ENCODE data around the gene THSD7A. TPM values are rescaled to one million over a fixed set of nuclear protein-coding genes. Genes with fewer than 3 reads are reported as not detected.

Gene THSD7A
- total and polyA plus RNA-seq, 10 of the 15 experiments (the other 5 are each of a cell fraction or from before 2014, with no cell fraction given): 0.03 to 0.09 (median 0.03) TPM; not detected in 7

GRCh38 chr7:11757153-11757552 is 74.8 kb downstream of the THSD7A start:
- no peaks in the 10 kb centered on the region for H4K20me1 ChIP-seq (ENCODE audit: control insufficient read depth, insufficient read depth)
- no peak overlapping the region for H3K27ac ChIP-seq (ENCODE audit: control insufficient read depth, insufficient read depth)
- intact Hi-C loops (cut with micrococcal nuclease; ENCODE audit: unreplicated experiment) (no loop called here), in situ Hi-C loops (cut with MboI) (no loop called here)
- no TSS peak for BruUV-seq (replicated peaks)
- ATAC-seq: no peak
- ChIA-PET POLR2A (no interaction called here), CTCF (no interaction called here), RAD21 (ENCODE audit: unreplicated experiment) (no interaction called here), SMC1A (ENCODE audit: uncharacterized antibody, unreplicated experiment) (no interaction called here)
- no peaks in the 10 kb centered on the region for H3K4me1 ChIP-seq (ENCODE audit: control insufficient read depth, insufficient read depth, low read length)
- H3K79me2 ChIP-seq (ENCODE audit: control insufficient read depth, insufficient read depth, low read length): no peaks in the 10 kb centered on the region
- no peaks in the 10 kb centered on the region for H3K36me3 ChIP-seq (ENCODE audit: control insufficient read depth in 2 of 2, insufficient read depth in 2 of 2, low read length in 1 of 2)
- H3K9ac ChIP-seq (ENCODE audit: control insufficient read depth, insufficient read depth, low read length): no peak overlapping the region
- no peaks in the 10 kb centered on the region for H3K27me3 ChIP-seq (replicated peaks in 1 of 2; ENCODE audit: control insufficient read depth in 2 of 2, insufficient read depth in 2 of 2, low read length in 1 of 2)
- 44% methylated on average over 1 of the region's 1 CpG for WGBS (ENCODE audit: insufficient coverage, insufficient replicate concordance, low lambda C conversion rate, missing lambda C conversion rate)
- no peak overlapping the region for H3K4me3 ChIP-seq
- no peak for FAIRE-seq
- no peak overlapping the region for H3K4me2 ChIP-seq (ENCODE audit: control insufficient read depth, insufficient read depth)
- DNase-seq (ENCODE audit: low read depth, low spot score): no peak
- H3K9me3 ChIP-seq (replicated peaks; ENCODE audit: control insufficient read depth, insufficient read depth, low read length): no peaks in the 10 kb centered on the region
- TF ChIP-seq CHD2 (IDR thresholded peaks at IDR 0.05; ENCODE audit: borderline replicate concordance, low read depth, low read length) (no peak), SPI1 (IDR thresholded peaks at IDR 0.05; ENCODE audit: borderline replicate concordance, insufficient read depth, low read depth, low read length) (no peak), YY1 (IDR thresholded peaks at IDR 0.05; ENCODE audit: low read depth, low read length) (no peak), SREBF2 (IDR thresholded peaks at IDR 0.05; ENCODE audit: low read length) (no peak), MEF2A (IDR thresholded peaks at IDR 0.05; ENCODE audit: insufficient read depth, low read depth, low read length) (no peak), SKIL (IDR thresholded peaks at IDR 0.05; ENCODE audit: low read depth, poor library complexity, severe bottlenecking) (no peak), MTA3 (IDR thresholded peaks at IDR 0.05; ENCODE audit: borderline replicate concordance, low read length) (no peak), NBN (IDR thresholded peaks at IDR 0.05) (no peak)
- H2AFZ ChIP-seq (ENCODE audit: control insufficient read depth, low read depth, low read length): no peak overlapping the region
